Loucy (cell line): ENCODE measurements around the gene GRM7.

Experiments used
- H2AFZ ChIP-seq: fragments of 200-600 bp; sonication (generic); 2 replicates; pipeline ENCODE4 v1.6.0; 2016; ENCODE audit warnings: antibody characterized with exemption, mild to moderate bottlenecking, low read length, moderate library complexity
- H3F3A ChIP-seq: fragments of 200-600 bp; 2 replicates; pipeline ENCODE4 v1.6.0; 2016; ENCODE audit warnings: antibody characterized with exemption, low read depth, mild to moderate bottlenecking
- H3K27me3 ChIP-seq: fragments of 200-600 bp; sonication (generic); 2 replicates; pipeline ENCODE4 v1.6.1; 2014; ENCODE audit warnings: low read length, mild to moderate bottlenecking; ENCODE audit not compliant: insufficient read depth, poor library complexity, severe bottlenecking
- H3K36me3 ChIP-seq: fragments of 200-600 bp; sonication (generic); 2 replicates; pipeline ENCODE4 v1.6.1; 2016; ENCODE audit warnings: low read length; ENCODE audit not compliant: insufficient read depth
- H3K4me1 ChIP-seq: fragments of 200-600 bp; sonication (generic); 2 replicates; pipeline ENCODE4 v1.5.1; 2014; ENCODE audit warnings: low read length, mild to moderate bottlenecking; ENCODE audit not compliant: insufficient read depth, poor library complexity, severe bottlenecking
- H3K4me2 ChIP-seq: fragments of 200-600 bp; sonication (generic); 2 replicates; pipeline ENCODE4 v1.6.0; 2014; ENCODE audit warnings: antibody characterized with exemption, low read length, low read depth, mild to moderate bottlenecking; ENCODE audit not compliant: poor library complexity, severe bottlenecking
- H3K4me3 ChIP-seq: fragments of 200-600 bp; sonication (generic); 2 replicates; pipeline ENCODE4 v1.5.1; 2014; ENCODE audit warnings: low read length, mild to moderate bottlenecking, mixed read lengths; ENCODE audit not compliant: poor library complexity, severe bottlenecking
- H3K79me2 ChIP-seq: fragments of 200-600 bp; sonication (generic); 2 replicates; pipeline ENCODE4 v1.6.1; 2014; ENCODE audit warnings: low read length; ENCODE audit not compliant: insufficient read depth
- H3K9ac ChIP-seq: fragments of 200-600 bp; sonication (generic); 2 replicates; pipeline ENCODE4 v1.6.0; 2014; ENCODE audit warnings: mild to moderate bottlenecking, low read depth, low read length, moderate library complexity; ENCODE audit not compliant: poor library complexity, severe bottlenecking
- H3K9me2 ChIP-seq: fragments of 200-600 bp; sonication (generic); replicated peaks from 2 replicates; pipeline ENCODE4 v1.6.1; 2016; ENCODE audit warnings: low read depth, low read length, mixed read lengths
- H3K9me3 ChIP-seq: fragments of 200-600 bp; sonication (generic); 2 replicates; pipeline ENCODE4 v1.6.1; 2014; ENCODE audit warnings: mild to moderate bottlenecking, antibody characterized with exemption, low read length, low read depth; ENCODE audit not compliant: insufficient read depth
- H4K20me1 ChIP-seq: fragments of 200-600 bp; sonication (generic); 2 replicates; pipeline ENCODE4 v1.6.0; 2014; ENCODE audit warnings: antibody characterized with exemption, low read length, mild to moderate bottlenecking; ENCODE audit not compliant: insufficient read depth, poor library complexity, severe bottlenecking
- CTCF ChIP-seq: fragments of 200-600 bp; sonication (generic); conservative IDR thresholded peaks from 2 replicates; pipeline ENCODE4 v1.5.1; 2014; ENCODE audit warnings: mild to moderate bottlenecking, antibody characterized with exemption, low read length
- EZH2phosphoT487 ChIP-seq: fragments of 200-600 bp; IDR thresholded peaks from 2 replicates; pipeline ENCODE4 v1.6.1; 2018; ENCODE audit warnings: antibody characterized with exemption, mild to moderate bottlenecking, moderate library complexity, borderline replicate concordance

GRM7 gene

GRCh38 chr3:6965881-6966280 is 105.0 kb downstream of the GRM7 start:
- no peak overlapping the region for H2AFZ ChIP-seq
- no peak overlapping the region for H3K4me2 ChIP-seq
- H3F3A ChIP-seq: no peaks in the 10 kb centered on the region
- H3K79me2 ChIP-seq: no peaks in the 10 kb centered on the region
- H3K9me3 ChIP-seq: no peaks in the 10 kb centered on the region
- H4K20me1 ChIP-seq: no peaks in the 10 kb centered on the region
- H3K9ac ChIP-seq: no peak overlapping the region
- H3K36me3 ChIP-seq: no peaks in the 10 kb centered on the region
- no peaks in the 10 kb centered on the region for H3K27me3 ChIP-seq
- TF ChIP-seq CTCF: no peak
- TF ChIP-seq EZH2phosphoT487: no peak
- H3K9me2 ChIP-seq: no peaks in the 10 kb centered on the region
- H3K4me1 ChIP-seq: no peaks in the 10 kb centered on the region
- no peak overlapping the region for H3K4me3 ChIP-seq

GRCh38 chr3:6971933-6972332 is 111.0 kb downstream of the GRM7 start:
- Histone ChIP-seq H3F3A (no peaks in the 10 kb centered on the region), H3K36me3 (no peaks in the 10 kb centered on the region), H3K4me3 (no peak overlapping the region), H3K27me3 (no peaks in the 10 kb centered on the region), H3K9me2 (no peaks in the 10 kb centered on the region), H3K4me2 (no peak overlapping the region), H3K9me3 (no peaks in the 10 kb centered on the region), H3K79me2 (no peaks in the 10 kb centered on the region), H4K20me1 (no peaks in the 10 kb centered on the region), H2AFZ (no peak overlapping the region), H3K4me1 (no peaks in the 10 kb centered on the region), H3K9ac (no peak overlapping the region)
- TF ChIP-seq EZH2phosphoT487: no peak
- no peak for TF ChIP-seq CTCF

GRCh38 chr3:6985848-6986247 is 124.9 kb downstream of the GRM7 start:
- no peaks in the 10 kb centered on the region for H3K79me2 ChIP-seq
- H4K20me1 ChIP-seq: no peaks in the 10 kb centered on the region
- no peaks in the 10 kb centered on the region; the same call in 1 of the 2 replicates for H3K9me2 ChIP-seq
- H2AFZ ChIP-seq: no peak overlapping the region
- no peaks in the 10 kb centered on the region for H3F3A ChIP-seq
- H3K9me3 ChIP-seq: no peaks in the 10 kb centered on the region
- H3K36me3 ChIP-seq: no peaks in the 10 kb centered on the region
- H3K4me1 ChIP-seq: no peaks in the 10 kb centered on the region
- no peak overlapping the region for H3K4me2 ChIP-seq
- H3K4me3 ChIP-seq: no peak overlapping the region
- no peak overlapping the region for H3K9ac ChIP-seq
- H3K27me3 ChIP-seq: no peaks in the 10 kb centered on the region
- TF ChIP-seq EZH2phosphoT487 (no peak), CTCF (no peak)
